NCI-H1436 (cell line): ENCODE measurements around the gene TRIM3.
"Not testable (repeated sequence)": the region's sequence is repeated elsewhere in the genome, so short reads cannot be mapped to it uniquely, and the experiment has no call there.

Source experiments
- DNase-seq: peaks from one replicate; lab custom pipeline; 2025; lab: John Stamatoyannopoulos, UW

TRIM3 gene

DNA sequence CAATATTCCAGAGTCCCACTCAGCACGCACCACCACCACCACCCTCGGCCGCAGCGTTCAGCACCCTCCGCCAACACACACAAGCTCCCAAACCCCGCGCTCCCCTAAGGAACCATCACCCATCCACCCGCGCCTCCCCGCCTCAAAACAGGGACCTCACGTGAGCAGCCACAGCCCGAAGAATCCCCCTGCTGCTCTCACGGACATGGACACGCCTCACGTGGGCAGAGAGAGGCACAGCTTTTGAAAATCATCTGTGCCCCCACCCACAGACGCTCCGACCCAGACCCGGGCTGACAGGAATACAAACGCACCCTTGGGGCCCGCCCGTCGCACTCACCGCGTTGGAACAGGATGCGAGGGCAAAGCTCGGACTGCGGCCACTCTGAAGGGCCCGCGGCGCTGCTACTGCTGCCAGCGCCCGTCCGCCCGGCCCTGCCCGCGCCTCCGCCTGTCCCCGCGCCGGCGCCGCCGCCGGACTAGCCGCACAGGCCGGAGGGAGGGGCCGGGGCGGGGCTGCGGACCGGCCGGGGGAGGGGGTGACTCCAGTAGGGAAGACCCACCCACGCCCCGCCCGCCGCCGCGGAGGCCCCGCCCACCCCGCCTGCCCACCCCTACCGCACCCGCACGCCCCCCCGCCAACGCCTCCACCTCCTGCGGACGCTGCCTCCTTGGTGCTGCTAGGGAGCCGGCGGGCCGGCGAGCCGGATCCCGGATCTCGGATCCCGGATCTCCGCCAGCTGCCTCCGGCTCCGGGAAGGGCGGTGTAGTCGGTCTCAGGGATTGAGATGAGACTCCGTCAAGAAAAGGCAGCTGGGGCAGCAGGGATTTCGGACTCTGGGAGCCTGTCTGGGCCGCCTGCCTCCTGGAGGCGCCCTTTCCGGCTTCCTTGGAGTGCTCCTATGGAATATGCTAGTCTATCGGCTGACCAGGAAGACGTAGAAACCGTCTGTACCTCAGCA, at the start of gene TRIM3:
Gene TRIM3 (minus strand): TSS at position 491 of the 962 bp plus-strand sequence. CDS start 8,246 bp downstream, outside the sequence.
- DNase-seq = peak; percentile 81

DNA sequence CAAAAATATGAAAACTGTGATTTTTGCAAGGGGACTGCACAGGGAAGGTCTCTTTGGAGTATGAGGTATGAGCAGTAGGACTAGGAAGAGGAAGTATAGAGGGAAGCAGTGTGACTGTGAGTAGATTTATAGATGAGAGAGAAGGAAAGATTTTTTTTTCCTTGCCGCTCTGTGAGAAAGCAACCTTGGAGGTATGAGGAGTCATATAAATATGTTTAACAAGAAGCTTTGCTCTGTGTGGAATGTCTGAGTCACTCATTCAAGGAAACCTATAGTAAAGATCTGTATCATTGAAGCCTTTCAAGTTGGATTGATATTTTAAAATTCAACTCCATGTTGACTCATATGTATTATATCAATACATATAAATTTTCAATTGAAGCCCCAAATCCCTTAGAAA, 49.5 kb upstream of the TRIM3 start:
- DNase-seq = no peak

DNA sequence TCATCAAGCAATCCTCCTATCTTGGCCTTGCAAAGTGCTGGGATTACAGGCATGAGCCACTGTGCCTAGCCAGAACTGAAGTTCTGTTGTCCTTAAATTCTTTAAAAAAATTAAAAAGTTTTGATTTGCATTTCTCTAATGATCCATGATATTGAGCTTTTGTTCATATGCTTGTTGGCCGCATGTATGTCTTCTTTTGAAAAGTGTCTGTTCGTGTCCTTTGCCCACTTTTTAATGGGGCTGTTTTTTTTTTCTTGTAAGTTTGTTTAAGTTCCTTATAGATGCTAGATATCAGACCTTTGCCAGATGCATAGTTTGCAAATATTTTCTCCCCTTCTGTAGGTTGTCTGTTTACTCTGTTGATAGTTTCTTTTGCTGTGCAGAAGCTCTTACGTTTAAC, 48.2 kb upstream of the TRIM3 start:
- not testable (repeated sequence) for DNase-seq

DNA sequence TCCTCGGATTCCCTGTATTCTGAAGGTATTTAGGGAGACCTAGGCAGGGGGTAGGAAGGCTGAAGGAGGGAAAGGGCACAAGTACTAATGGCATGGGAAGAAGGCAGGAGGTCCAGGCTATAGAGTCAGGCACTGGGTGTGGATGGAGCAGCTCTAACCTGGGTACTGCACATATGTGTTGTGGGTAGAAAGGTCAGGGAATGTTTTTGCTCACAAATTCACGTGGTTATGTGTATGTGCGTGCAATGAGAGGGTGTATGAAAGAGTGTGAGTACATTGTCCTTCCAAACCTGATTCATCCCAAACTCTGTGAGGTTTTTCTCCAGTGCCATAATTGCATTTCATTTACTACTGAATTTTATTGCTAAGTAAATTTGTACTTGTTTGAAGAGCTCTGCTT, 46.5 kb upstream of the TRIM3 start:
- DNase-seq = no peak

DNA sequence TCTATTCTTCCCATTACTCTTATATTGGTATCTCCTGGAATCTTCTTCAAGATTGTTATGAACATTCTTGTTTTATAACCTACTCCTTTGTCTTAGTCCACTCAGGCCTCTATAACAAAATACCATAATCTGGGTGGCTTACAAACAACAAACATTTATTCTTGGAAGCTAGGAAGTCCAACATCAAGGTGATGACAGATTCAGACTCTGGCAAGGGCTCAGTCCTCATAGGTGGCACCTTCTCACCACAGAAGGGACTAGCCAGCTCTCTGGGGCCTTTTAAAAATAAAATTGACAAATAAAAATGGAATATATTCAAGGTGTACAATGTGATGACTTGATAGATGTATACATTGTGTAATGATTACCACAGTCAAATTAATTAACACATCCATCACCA, 43.1 kb upstream of the TRIM3 start:
- no peak for DNase-seq

DNA sequence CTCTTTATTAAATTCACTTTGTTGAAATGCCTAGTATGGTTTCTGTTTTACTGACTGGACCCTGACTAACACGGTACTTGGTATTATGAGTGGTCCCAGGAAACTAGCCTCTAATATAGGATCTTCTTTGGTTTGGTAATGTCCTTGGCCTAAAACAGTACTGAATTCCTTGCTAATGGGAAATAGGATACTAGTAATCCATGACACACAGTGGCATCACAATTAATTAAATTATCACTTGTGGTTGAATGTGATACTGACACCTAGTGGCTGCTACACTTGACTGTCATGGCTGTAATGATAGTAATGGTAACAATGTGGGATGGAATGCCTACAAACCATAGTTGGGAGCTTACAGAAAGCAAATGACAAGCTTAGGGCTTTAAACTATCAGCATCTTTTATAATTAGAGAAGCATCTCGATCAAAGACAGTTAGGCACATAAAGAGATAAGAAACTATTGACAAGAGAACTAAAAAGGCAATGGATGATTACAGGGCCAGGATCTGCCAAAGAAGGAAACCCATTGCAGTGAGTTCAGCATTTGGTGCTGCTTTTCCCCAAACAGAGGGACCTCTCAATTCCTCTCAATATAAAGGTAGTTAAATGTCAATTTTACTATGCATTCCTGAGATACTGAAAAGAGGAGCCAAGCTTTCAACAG, 32.0 kb upstream of the TRIM3 start:
- peak; percentile 14 for DNase-seq

DNA sequence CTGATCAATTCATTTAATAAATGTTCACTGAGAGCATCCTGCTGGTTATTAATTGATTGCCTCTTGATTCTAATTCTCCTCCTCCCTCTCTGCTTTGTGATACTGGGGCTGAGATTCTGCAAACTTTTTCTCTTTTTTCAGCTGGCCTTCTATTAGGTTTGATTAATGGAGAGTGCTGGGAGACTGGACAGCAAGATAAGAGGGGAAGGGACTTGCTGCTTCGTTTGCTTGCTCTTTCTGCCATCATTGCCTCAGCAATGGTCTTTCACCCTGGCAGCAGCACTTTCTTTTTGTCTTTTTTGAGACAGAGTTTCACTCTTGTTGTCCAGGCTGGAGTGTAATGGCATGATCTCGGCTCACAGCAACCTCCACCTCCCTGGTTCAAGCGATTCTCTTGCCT, 30.4 kb upstream of the TRIM3 start:
- DNase-seq = no peak

DNA sequence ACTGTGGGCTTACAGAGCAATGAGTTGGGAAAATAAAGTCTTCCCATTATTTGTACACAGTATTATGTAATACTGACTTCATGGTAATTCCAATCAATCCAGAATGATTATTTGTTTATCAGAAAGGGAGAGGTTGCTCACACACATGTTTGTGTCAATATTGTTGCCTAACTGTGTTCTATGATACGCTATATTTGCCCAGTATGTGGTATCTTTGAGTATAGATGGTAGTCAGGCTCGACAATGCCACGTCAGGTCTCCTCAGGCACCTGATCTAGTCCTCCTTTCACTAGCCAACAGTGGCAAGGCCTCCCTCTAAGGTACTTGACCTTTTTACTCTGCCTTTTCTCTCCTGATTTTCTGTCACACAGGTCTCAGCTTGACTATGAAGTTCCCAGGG, 28.6 kb upstream of the TRIM3 start:
- DNase-seq = no peak

DNA sequence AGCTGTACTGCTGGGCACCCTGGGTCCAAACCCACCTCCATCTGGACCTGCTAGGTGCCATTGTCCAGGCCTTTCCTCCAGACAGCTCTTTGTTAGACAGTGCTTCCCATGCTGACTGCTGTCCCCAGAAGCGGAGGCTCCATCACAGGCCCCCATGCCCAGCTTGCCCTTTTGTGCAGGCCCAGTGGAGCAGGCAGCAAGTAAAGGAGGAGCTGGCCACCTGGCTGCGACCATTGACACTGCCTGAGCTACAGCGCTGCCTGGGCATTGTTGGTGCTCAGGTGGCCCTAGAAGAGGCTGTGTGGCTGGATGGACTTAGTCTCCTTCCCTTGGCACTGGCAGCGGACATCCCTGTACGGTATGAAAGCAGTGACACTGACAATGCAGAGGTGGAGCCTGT, 24.8 kb upstream of the TRIM3 start:
- DNase-seq = no peak

DNA sequence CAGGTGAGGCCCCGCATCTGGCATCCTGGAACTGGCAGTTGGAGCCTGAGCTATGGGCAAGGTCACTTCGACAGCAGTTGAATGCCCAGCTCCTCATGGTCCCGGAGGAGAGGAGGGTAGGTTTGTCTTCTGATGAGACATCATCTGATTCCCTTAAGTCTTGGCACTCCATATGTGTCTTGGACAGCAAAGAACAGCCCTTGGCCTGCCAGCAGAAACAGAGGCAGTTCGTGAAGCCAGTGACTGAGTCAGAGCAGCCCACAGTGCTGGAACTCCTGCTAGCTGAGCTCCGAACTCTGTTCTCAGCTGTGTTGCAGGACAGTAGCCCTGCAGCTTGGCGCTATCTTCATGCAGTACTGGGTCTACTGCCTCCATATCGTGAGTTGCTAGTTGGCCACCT, 24.4 kb upstream of the TRIM3 start:
- no peak for DNase-seq

DNA sequence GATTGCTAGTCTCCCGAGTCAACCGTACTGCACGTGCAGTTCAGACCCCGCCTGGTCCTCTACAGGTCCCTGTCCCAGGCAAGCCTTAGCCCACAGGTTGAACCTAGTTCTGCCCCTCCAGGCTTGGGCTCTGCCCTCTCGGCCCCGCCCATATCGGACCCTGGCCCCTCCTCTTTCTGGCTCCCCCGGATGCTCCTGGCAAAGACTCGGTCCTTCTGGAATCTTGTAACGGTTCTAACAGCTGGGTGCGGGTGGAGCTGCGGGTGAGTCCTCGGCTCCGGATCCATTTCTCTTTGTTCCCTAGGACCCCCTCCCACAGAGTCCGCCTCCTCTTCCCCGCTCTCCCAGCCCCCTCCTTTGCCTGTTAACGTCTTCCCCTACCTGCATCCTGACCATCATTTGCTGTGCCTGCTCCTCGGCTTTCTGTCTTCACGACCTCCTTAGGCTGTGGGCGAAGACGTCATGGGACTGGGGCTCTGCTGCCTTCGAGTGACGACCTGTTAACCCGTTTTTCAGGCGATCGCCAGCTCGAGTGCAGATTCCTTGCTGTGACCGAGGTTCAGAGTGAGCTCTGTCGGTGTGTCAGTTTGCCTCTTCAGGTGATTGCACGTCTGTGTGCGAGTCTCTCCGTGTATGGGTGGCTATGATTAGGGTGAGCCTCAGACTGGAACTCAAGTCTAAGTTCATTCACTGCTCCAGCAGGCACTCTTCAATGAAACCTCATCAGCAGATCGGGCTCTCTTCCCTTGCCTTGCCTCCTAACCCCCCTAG, 23.5 kb upstream of the TRIM3 start, which contains the start of gene DNHD1:
Gene DNHD1 (plus strand): TSS at position 212 of the 771 bp plus-strand sequence. CDS start 936 bp downstream, outside the sequence.
- no peak for DNase-seq

DNA sequence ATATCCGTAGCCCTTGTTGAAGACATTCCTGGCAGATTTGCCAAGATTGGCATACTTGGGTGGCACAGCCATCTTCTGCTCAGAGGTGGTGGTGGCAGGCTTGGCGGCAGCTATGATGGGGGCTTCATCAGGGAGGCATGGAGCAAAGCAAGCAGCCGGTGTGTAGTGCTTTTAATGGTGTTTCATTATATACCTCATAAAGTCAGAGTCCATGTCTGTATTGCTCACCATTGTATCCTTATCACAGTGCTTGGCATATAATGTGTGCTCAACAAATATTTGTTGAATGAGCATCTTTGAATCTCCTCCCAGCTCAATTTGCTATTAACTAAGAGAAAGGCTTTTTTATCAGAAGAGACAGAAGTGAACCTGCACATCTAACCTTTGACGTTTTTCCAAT, 15.6 kb upstream of the TRIM3 start:
- DNase-seq = no peak

DNA sequence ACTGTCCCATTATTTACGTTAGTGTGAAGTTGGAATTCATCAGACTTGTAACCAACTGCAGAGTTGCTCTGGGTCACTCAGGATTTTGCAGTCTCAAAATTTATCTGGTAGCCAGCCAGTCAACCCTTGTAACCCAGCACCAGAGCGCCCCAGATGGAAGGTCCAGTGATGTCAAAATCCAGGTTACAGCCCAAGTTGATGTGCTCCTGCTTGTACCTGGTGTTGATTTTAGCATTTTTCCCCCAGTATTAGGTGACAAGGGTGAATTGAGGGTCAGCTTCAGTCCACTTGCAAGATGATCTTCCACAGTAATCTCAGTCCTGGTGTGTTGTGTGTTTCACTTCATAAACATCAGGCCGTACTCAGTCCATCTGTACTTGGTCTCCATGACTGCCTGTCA, 15.1 kb upstream of the TRIM3 start:
- DNase-seq = no peak

DNA sequence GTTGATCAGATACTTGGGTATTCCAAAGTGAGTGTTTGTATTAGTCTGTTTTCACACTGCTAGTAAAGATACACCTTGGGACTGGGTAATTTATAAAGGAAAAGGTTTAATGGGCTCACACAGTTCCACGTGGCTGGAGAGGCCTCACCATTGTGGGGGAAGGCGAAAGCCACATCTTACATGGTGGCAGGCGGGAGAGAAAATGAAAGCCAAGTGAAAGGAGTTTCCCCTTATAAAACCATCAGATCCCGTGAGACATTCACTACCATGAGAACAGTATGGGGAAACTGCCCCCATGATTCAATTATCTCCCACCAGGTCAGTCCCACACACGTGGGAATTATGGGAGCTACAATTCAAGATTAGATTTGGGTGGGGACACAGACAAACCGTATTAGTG, 14.6 kb upstream of the TRIM3 start:
- DNase-seq = no peak

DNA sequence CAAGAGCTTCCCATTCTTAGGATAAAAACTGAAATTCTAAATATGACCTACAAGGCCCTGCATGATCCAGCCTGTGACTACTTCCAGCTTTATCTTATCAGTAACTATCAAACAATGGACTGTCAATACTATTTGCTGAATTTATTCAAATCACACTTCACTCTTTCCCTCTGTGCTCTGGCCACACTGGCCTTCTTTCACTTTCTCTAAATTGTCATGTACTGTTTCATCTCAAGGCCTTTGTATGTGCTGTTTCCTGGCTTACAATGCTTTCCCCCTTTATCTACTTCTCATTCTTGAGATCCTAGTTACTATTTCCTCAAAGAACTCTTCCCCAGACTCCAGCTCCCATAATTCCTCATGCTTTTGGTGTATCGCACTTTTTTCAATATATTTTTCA, 13.2 kb upstream of the TRIM3 start:
- DNase-seq = no peak

DNA sequence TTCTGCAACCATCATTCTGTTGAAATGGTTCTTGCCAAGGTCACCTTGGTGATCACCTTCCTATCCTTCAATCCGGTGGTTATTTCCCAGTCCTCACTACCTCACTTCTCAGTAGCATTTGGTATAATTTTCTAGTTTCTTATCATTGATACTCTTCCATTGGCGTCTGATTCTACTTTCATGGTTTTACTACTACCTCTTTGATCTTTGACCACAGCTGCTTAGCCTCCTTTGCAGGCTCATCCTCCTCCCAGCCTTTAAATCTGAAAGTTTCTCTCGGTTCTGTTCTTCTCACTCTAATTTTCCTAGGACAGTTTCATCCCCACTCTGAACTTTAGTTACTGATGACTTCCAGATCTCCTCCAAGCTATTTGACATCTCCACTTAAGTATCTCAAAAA, 12.5 kb upstream of the TRIM3 start:
- no peak for DNase-seq

DNA sequence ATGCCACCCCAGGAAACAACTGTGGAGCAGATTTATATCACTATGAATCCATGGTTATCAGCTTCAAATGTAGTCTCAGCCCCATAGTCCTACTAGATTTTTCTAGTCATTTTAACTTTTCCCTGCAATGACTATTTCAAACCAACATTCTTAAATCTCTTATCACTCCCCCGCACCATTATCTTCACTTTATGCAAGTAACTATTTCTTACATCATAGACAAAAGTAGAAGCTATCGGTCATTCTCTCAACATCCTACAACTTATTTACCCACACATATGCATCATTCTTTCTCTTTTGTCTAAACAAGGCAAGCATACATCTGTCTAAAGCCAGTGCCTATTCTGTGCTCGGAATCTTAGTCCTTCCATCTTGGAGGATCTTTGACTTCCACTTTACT, 11.9 kb upstream of the TRIM3 start:
- DNase-seq = no peak

DNA sequence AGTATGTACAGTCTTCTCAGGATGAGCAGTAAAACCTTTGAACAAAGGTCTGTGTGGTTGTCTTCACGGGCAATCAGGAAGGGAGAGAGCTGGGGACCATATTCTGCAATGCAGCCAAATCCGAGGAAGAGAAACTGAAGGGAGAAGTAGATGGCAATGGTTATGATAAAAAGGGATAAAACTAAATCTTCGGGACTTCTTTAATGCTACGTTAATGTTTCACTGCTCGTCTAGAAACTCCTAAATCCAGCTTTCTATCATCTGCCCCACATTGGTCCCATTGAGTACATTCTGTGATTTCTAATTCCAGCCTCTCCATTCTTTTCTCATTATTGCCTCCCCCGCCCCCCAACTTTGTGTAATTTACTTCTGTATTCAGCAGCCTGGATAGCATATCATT, 9.3 kb upstream of the TRIM3 start:
- DNase-seq = no peak

DNA sequence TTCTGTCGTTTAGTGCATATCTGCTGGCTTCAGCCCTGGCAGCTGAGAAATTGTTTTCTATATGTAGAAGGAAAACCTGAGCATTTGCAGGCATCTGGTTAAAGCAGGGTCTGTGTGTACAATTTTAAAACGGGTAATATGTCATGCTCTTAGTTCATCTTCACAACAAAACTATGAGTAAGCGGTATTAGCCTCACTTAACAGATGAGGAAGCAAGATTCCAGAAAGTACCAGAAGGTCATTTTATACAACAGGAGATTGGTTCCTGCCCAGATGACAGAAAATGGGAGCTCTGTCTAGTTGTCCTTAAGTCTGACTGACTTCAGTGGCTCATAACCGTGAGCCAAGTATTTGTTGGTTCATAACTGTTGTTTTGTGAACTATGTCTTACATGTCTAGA, 8.7 kb upstream of the TRIM3 start:
- DNase-seq = no peak

DNA sequence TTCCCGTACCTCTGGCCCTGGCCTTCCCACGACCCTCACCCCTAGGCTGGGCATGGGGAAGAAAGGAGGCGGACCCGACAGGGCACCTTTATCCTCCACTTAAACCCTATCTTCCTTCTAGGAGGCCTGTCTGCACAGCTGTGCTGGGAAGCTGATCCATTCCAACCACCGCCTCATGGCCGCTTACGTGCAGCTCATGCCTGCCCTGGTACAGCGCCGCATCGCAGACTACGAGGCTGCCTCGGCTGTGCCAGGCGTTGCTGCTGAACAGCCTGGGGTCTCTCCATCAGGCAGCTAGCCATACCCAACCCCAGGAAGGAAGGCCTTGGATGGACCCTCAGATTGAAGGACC, 8.2 kb upstream of the TRIM3 start:
- DNase-seq = no peak

DNA sequence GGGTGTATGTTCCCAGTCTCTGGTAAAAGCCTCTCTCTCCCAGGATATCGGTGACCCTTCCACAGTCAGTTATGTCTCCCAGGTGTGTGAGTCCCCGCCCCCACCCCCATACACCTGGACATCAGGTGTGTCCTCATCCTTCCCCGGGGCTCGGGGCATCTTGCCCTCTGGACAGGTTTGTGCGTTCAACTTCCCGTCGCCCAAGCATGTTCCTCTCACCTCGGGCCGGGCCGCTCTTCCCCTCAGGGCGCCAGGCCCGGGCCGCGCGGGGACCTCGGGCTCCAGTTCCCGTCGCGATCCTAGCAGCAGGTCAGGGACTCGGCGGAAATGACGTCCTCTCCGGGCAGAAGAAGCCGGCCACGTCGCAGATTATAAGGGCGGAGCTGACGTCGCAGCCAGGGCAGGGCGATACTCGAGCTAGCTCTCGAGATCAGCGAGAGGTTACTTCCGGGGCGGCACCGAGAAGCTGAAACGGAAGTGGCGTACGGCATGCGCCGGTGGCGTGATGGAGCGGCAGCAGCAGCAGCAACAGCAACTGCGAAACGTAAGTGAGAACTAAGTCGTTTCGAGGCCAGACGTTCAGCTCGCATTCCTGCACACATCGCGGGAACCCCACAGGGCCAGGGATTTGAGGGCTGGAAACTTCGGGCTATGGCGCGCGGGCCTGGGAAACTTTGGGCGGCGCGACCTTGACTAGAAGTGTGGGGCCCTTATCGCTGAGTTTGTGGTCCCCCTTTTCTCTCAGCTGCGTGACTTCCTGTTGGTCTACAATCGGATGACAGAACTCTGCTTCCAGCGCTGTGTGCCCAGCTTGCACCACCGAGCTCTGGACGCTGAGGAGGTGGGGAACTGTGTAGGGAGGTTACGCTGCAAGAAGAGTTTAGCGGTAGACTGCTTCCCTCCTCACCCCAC, 7.5 kb upstream of the TRIM3 start, which contains the start of the genes ARFIP2 and TIMM10B:
Gene ARFIP2 (minus strand): TSS at position 320 of the 912 bp plus-strand sequence. CDS start 910 bp downstream, outside the sequence.
Gene TIMM10B (plus strand): TSS at position 490 of the 912 bp plus-strand sequence. CDS start 16 bp downstream, at position 506.
- peak; percentile 97 for DNase-seq
